Chondrocyte (in vitro differentiated cells): ENCODE measurements around the gene MPST. TPM values are rescaled to one million over a fixed set of nuclear protein-coding genes. Genes with fewer than 3 reads are reported as not detected.

Source experiments
- DNase-seq: peaks from one replicate; pipeline ENCODE4 v3.0.0; 2021; ENCODE audit warnings: mixed read lengths, low spot score
- H3K27ac Mint-ChIP-seq: one replicate; pipeline ENCODE4 v1.8.0; 2021; ENCODE audit warnings: mild to moderate bottlenecking, moderate library complexity, mixed read lengths; ENCODE audit not compliant: unreplicated experiment
- H3K27me3 Mint-ChIP-seq: 2 replicates; pipeline ENCODE4 v1.8.0; 2021; ENCODE audit warnings: low read depth, mixed read lengths
- H3K36me3 Mint-ChIP-seq: 2 replicates; pipeline ENCODE4 v1.8.0; 2021; ENCODE audit warnings: low read depth, mixed read lengths
- H3K4me1 Mint-ChIP-seq: 2 replicates; pipeline ENCODE4 v1.8.0; 2021; ENCODE audit warnings: low read depth, mild to moderate bottlenecking, mixed read lengths
- H3K4me3 Mint-ChIP-seq: one replicate; pipeline ENCODE4 v1.8.0; 2021; ENCODE audit warnings: mild to moderate bottlenecking, moderate library complexity, mixed read lengths; ENCODE audit not compliant: unreplicated experiment
- H3K9me3 Mint-ChIP-seq: 2 replicates; pipeline ENCODE4 v1.8.0; 2021; ENCODE audit warnings: low read depth, mixed read lengths
- total RNA-seq: library from RNA; stranded (reverse); gene quantifications from 3 replicates; pipeline ENCODE4 v1.2.1, GENCODE V29; 2021
- TF ChIP-seq, protein P1 (sequence below): fragments of 200-600 bp; sonication (generic); IDR thresholded peaks from 2 replicates; pipeline ENCODE4 v1.5.0; 2021; ENCODE audit warnings: antibody characterized with exemption, mild to moderate bottlenecking, moderate library complexity

Gene MPST
- total RNA-seq, 1 donor from 2014 or later, result 71.4 TPM

- peaks cover 24% of the 10 kb centered on the region for H3K4me1 Mint-ChIP-seq
- H3K4me3 Mint-ChIP-seq, result peak overlapping the region; percentile 82
- peak overlapping the region; percentile 83 for H3K27ac Mint-ChIP-seq
- DNase-seq, result no peak
- H3K27me3 Mint-ChIP-seq, result no peaks in the 10 kb centered on the region
- peaks cover 2% of the 10 kb centered on the region for H3K36me3 Mint-ChIP-seq
- H3K9me3 Mint-ChIP-seq, result no peaks in the 10 kb centered on the region
- TF ChIP-seq, protein P1, sequence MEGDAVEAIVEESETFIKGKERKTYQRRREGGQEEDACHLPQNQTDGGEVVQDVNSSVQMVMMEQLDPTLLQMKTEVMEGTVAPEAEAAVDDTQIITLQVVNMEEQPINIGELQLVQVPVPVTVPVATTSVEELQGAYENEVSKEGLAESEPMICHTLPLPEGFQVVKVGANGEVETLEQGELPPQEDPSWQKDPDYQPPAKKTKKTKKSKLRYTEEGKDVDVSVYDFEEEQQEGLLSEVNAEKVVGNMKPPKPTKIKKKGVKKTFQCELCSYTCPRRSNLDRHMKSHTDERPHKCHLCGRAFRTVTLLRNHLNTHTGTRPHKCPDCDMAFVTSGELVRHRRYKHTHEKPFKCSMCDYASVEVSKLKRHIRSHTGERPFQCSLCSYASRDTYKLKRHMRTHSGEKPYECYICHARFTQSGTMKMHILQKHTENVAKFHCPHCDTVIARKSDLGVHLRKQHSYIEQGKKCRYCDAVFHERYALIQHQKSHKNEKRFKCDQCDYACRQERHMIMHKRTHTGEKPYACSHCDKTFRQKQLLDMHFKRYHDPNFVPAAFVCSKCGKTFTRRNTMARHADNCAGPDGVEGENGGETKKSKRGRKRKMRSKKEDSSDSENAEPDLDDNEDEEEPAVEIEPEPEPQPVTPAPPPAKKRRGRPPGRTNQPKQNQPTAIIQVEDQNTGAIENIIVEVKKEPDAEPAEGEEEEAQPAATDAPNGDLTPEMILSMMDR, result peak; percentile 7
Observed at GRCh38 chr22:37018815-37019308, 680 bp upstream of the MPST start.

DNA sequence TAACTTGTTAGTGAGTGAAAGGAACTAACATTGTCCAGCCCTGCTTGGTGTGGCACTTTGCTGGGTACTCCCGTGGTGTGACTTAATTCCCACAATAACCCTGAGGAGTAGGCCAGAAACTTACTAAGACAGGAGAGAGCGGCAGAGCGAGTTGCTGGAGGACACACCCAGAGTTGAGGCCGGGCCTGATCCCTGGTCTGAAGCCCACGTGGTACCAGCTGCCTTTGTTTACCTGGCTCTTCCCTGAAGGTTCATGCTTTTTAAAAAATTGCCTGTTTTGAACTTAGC, 594 bp downstream of the MPST start:
- H3K4me3 Mint-ChIP-seq, result peak overlapping the region; percentile 94
- peaks cover 6% of the 10 kb centered on the region for H3K36me3 Mint-ChIP-seq
- TF ChIP-seq, protein P1, result no peak
- H3K27me3 Mint-ChIP-seq, result no peaks in the 10 kb centered on the region
- no peak for DNase-seq
- H3K4me1 Mint-ChIP-seq, result peaks cover 24% of the 10 kb centered on the region
- no peaks in the 10 kb centered on the region for H3K9me3 Mint-ChIP-seq
- peak overlapping the region; percentile 89 for H3K27ac Mint-ChIP-seq

DNA sequence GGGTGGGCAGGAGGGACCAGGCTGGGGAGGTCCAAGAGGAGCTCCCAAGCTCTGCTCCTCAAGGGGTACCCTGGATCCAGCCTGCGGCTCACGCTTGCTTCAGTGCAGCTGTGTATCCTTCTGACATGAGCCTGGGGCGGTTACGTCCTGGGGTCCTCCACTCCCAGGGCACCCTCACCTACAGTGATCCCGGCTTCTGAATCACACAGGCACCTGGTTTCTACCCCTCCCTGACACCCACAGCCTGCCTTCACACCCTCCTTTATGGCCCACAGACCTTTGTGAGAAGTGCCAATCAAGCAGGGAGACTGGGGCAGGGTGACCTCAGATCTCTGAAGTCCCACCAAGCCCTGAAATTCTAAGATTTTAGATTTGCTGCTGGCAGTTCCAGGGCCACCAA, 1.5 kb downstream of the MPST start:
- Mint-ChIP-seq H3K27me3 (no peaks in the 10 kb centered on the region), H3K27ac (no peak overlapping the region), H3K36me3 (peaks cover 8% of the 10 kb centered on the region), H3K4me1 (peaks cover 24% of the 10 kb centered on the region), H3K4me3 (no peak overlapping the region), H3K9me3 (no peaks in the 10 kb centered on the region)
- TF ChIP-seq, protein P1, result no peak
- no peak for DNase-seq

- Mint-ChIP-seq H3K9me3 (no peaks in the 10 kb centered on the region), H3K4me1 (peaks cover 24% of the 10 kb centered on the region), H3K27ac (no peak overlapping the region), H3K36me3 (peaks cover 8% of the 10 kb centered on the region), H3K27me3 (no peaks in the 10 kb centered on the region), H3K4me3 (peak overlapping the region; percentile 27)
- DNase-seq, result no peak
- TF ChIP-seq, protein P1, result peak; percentile 82
Observed at GRCh38 chr22:37021710-37022482, 2.4 kb downstream of the MPST start.

DNA sequence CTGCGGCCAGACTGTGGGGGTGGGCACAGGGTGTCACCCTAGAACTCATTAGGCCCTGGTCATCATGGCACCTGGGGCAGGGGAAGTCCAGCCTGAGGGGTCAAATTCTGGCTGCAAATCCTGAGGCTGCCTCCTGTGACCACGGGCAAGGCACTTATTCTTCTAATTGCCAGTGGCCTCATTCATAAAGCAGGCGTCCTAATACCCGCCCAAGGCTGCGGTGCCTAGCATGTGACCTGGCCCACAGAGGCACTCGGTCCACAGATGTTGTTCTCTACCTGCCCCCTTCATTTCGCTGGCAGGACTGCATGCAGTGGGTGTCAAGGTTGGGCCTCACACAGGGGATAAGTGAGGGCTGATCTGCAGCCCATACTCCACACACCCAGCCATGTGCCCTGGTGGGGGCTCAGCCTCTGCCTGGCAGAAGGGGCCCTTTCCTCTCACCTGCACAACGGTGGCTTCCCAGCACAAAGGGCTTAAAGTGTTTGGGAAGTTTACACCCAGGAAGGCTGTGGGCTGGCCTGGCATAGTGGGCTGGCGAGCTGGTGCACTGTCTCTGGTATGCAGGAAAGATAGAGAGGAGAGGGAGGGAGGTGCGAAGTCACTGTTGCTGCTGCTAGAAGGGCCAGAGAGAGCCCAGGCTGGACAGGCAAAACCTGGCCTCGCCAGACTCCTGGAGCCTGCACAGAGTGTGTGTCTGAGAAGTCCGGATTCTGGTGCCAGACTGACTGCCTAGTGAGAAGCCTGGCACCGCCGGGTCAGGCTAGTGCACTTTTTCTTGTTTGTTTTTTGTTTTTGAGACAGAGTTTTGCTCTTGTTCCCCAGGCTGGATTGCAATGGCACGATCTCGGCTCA, 3.2 kb downstream of the MPST start:
- TF ChIP-seq, protein P1, result no peak
- DNase-seq, result no peak
- Mint-ChIP-seq H3K27me3 (no peaks in the 10 kb centered on the region), H3K4me1 (peaks cover 20% of the 10 kb centered on the region), H3K36me3 (peaks cover 8% of the 10 kb centered on the region), H3K9me3 (no peaks in the 10 kb centered on the region), H3K27ac (no peak overlapping the region), H3K4me3 (no peak overlapping the region)
